ENCODE measurements around the gene CD151. TPM values are rescaled to one million over a fixed set of nuclear protein-coding genes. Genes with fewer than 3 reads are reported as not detected.

CD151 gene
- total RNA-seq, 1 experiment from 2014 or later: 115 TPM

- no peak for TF ChIP-seq ZNF138 (CRISPR knock-in tag; conservative IDR thresholded peaks at IDR 0.05)
- TF ChIP-seq SMAD3 (CRISPR knock-in tag; IDR thresholded peaks at IDR 0.05; ENCODE audit: borderline replicate concordance): no peak
- TF ChIP-seq TP53 (CRISPR knock-in tag; IDR thresholded peaks at IDR 0.05): no peak
- no peak for TF ChIP-seq USF2 (CRISPR knock-in tag; IDR thresholded peaks at IDR 0.05)
- no peak for TF ChIP-seq HMGXB4 (CRISPR knock-in tag; IDR thresholded peaks at IDR 0.05)
- no peak for TF ChIP-seq SOX15 (CRISPR knock-in tag; IDR thresholded peaks at IDR 0.05)
- TF ChIP-seq ZMAT4 (CRISPR knock-in tag; IDR thresholded peaks at IDR 0.05): no peak
- TF ChIP-seq ZNF423 (CRISPR knock-in tag; IDR thresholded peaks at IDR 0.05): no peak
- TF ChIP-seq MAX (CRISPR knock-in tag; IDR thresholded peaks at IDR 0.05): no peak
- no peak for TF ChIP-seq ZNF671 (CRISPR knock-in tag; IDR thresholded peaks at IDR 0.05)
Observed at GRCh38 chr11:859394-860131, 26.8 kb downstream of the CD151 start (continued).

- Mint-ChIP-seq H3K36me3 (no peaks in the 10 kb centered on the region), H3K4me3 (no peak overlapping the region), H3K4me1 (peaks cover 40% of the 10 kb centered on the region), H3K27me3 (ENCODE audit: low read depth) (peaks cover 3% of the 10 kb centered on the region; the same call in 1 of the 2 replicates), H3K27ac (no peak overlapping the region), H3K9me3 (no peaks in the 10 kb centered on the region)
- ChIA-PET CTCF (interaction anchor here (0.6 to 3.8 kb wide), 6 partner anchors 9 to 43 kb away, joined by 3 to 24 read pairs (median 3); no protein-coding TSS in a partner anchor), POLR2A (interaction anchor here (0.6 to 1.0 kb wide), 2 partner anchors 16 to 72 kb away, joined by 3 to 5 read pairs; no protein-coding TSS in a partner anchor)
- DNase-seq (ENCODE audit: low spot score): no peak
- ATAC-seq: no peak
- TF ChIP-seq PRRX2 (CRISPR knock-in tag; IDR thresholded peaks at IDR 0.05): no peak
- no peak for TF ChIP-seq ZNF416 (CRISPR knock-in tag; IDR thresholded peaks at IDR 0.05)
- no peak for TF ChIP-seq SP1 (CRISPR knock-in tag; conservative IDR thresholded peaks at IDR 0.05)
- no peak for TF ChIP-seq AR (CRISPR knock-in tag; IDR thresholded peaks at IDR 0.05)
- no peak for TF ChIP-seq ZSCAN18 (CRISPR knock-in tag; IDR thresholded peaks at IDR 0.05)
Observed at GRCh38 chr11:860234-861104, 27.7 kb downstream of the CD151 start.

Measured in WTC11 (cell line).